IMR-90 (cell line): ENCODE measurements around the gene POMT1. TPM values are rescaled to one million over a fixed set of nuclear protein-coding genes. Genes with fewer than 3 reads are reported as not detected.

Experiments used
- ATAC-seq: fragments of 200-7000 bp; cut with Tn5 transposase; 2 replicates; pipeline ENCODE4 v1.9.1; 2020; ENCODE audit warnings: low read depth, mild to moderate bottlenecking, moderate library complexity
- BruUV-seq: library from RNA; stranded (reverse); fragments of 400-500 nt; replicated peaks from 2 replicates; lab custom pipeline; 2021; lab: Mats Ljungman, UMichigan
- CTCF ChIA-PET: fragments of 300-600 bp; formaldehyde crosslinking; extraction: SDS; loops from one replicate; lab custom pipeline; 2021; ENCODE audit warnings: antibody characterized with exemption; lab: Yijun Ruan, JAX
- POLR2A ChIA-PET: fragments of 300-600 bp; sonication (Branson Sonifier 250); formaldehyde crosslinking; loops from one replicate; lab custom pipeline; 2022; ENCODE audit warnings: antibody characterized with exemption; ENCODE audit not compliant: unreplicated experiment; lab: Charles Lee
- DNase-seq: peaks from one replicate; pipeline ENCODE4 v3.0.0; 2013
- H2AFZ ChIP-seq: replicated peaks from 2 replicates; pipeline ENCODE3; 2013; ENCODE audit warnings: low read length, mild to moderate bottlenecking; ENCODE audit not compliant: poor library complexity
- H2AK5ac ChIP-seq: 2 replicates; pipeline ENCODE4 v1.6.1; 2013; ENCODE audit warnings: low read depth, low read length, inconsistent platforms
- H2AK9ac ChIP-seq: replicated peaks from 2 replicates; pipeline ENCODE3; 2013; ENCODE audit warnings: mild to moderate bottlenecking, low read depth, low read length, moderate library complexity; ENCODE audit not compliant: poor library complexity
- H2BK120ac ChIP-seq: 2 replicates; pipeline ENCODE4 v1.6.1; 2013; ENCODE audit warnings: low read depth, low read length, inconsistent platforms
- H2BK15ac ChIP-seq: 3 replicates; pipeline ENCODE4 v1.6.1; 2013; ENCODE audit warnings: low read depth, low read length, inconsistent platforms
- H2BK20ac ChIP-seq: 2 replicates; pipeline ENCODE4 v1.6.1; 2013; ENCODE audit warnings: low read depth, mild to moderate bottlenecking, inconsistent platforms, low read length, moderate library complexity
- H2BK5ac ChIP-seq: 2 replicates; pipeline ENCODE4 v1.6.1; 2013; ENCODE audit warnings: mild to moderate bottlenecking, low read depth, low read length, inconsistent platforms; ENCODE audit not compliant: poor library complexity, severe bottlenecking
- H3K14ac ChIP-seq: replicated peaks from 2 replicates; pipeline ENCODE4 v1.6.1; 2013; ENCODE audit warnings: low read depth, low read length, inconsistent platforms
- H3K18ac ChIP-seq: 2 replicates; pipeline ENCODE4 v1.6.1; 2013; ENCODE audit warnings: low read depth, low read length, control low read depth
- H3K23ac ChIP-seq: 2 replicates; pipeline ENCODE4 v1.6.1; 2013; ENCODE audit warnings: low read depth, low read length, inconsistent platforms
- H3K27ac ChIP-seq: 2 replicates; pipeline ENCODE4 v1.5.1; 2013; ENCODE audit warnings: mild to moderate bottlenecking, control low read depth, low read length; ENCODE audit not compliant: insufficient read depth
- H3K27me3 ChIP-seq: 2 replicates; pipeline ENCODE4 v1.6.1; 2013; ENCODE audit warnings: low read length; ENCODE audit not compliant: control insufficient read depth, insufficient read depth
- H3K36me3 ChIP-seq: 2 replicates; pipeline ENCODE4 v1.6.1; 2013; ENCODE audit warnings: low read length, mixed read lengths; ENCODE audit not compliant: control insufficient read depth, insufficient read depth
- H3K4ac ChIP-seq: 2 replicates; pipeline ENCODE4 v1.6.1; 2013; ENCODE audit warnings: low read depth, low read length, inconsistent platforms
- H3K4me1 ChIP-seq: 2 replicates; pipeline ENCODE4 v1.6.1; 2013; ENCODE audit warnings: low read length, mixed read lengths; ENCODE audit not compliant: control insufficient read depth, insufficient read depth
- H3K4me2 ChIP-seq: 2 replicates; pipeline ENCODE4 v1.6.1; 2013; ENCODE audit warnings: low read depth, mild to moderate bottlenecking, control low read depth, low read length, moderate library complexity
- H3K4me3 ChIP-seq: 2 replicates; pipeline ENCODE4 v1.5.1; 2013; ENCODE audit warnings: low read depth, mild to moderate bottlenecking, control low read depth, low read length, moderate library complexity; ENCODE audit not compliant: insufficient read depth
- H3K56ac ChIP-seq: 2 replicates; pipeline ENCODE4 v1.6.1; 2013; ENCODE audit warnings: low read length, inconsistent platforms; ENCODE audit not compliant: insufficient read depth; ENCODE audit errors: extremely low read depth
- H3K79me1 ChIP-seq, 2 experiments: 2 replicates each; pipeline ENCODE4 v1.6.1; 2013; ENCODE audit warnings: low read length in 2 of 2, inconsistent platforms in 1 of 2, low read depth in 1 of 2
- H3K9ac ChIP-seq: 2 replicates; pipeline ENCODE4 v1.6.1; 2013; ENCODE audit warnings: low read depth, low read length, control low read depth
- H3K9me1 ChIP-seq: 2 replicates; pipeline ENCODE4 v1.6.1; 2013; ENCODE audit warnings: low read length, inconsistent platforms; ENCODE audit not compliant: insufficient read depth
- H3K9me3 ChIP-seq: 2 replicates; pipeline ENCODE4 v1.6.1; 2013; ENCODE audit warnings: low read length; ENCODE audit not compliant: control insufficient read depth, insufficient read depth
- H4K20me1 ChIP-seq: 2 replicates; pipeline ENCODE4 v1.6.1; 2013; ENCODE audit warnings: low read length, inconsistent platforms; ENCODE audit not compliant: insufficient read depth
- H4K5ac ChIP-seq: 2 replicates; pipeline ENCODE4 v1.6.1; 2013; ENCODE audit warnings: mild to moderate bottlenecking, low read depth, low read length, control low read depth
- H4K8ac ChIP-seq, 2 experiments: 2 replicates each; pipeline ENCODE4 v1.6.1; 2013; ENCODE audit warnings: low read depth in 2 of 2, low read length in 2 of 2, control low read depth in 1 of 2, inconsistent platforms in 1 of 2
- H4K91ac ChIP-seq: 2 replicates; pipeline ENCODE4 v1.6.1; 2013; ENCODE audit warnings: low read depth, low read length, inconsistent platforms; ENCODE audit not compliant: insufficient read depth
- BHLHE40 ChIP-seq: fragments of 150-350 bp; IDR thresholded peaks from 2 replicates; pipeline ENCODE4 v1.6.1; 2016; ENCODE audit warnings: mild to moderate bottlenecking, low read depth, low read length
- CEBPB ChIP-seq: IDR thresholded peaks from 2 replicates; pipeline ENCODE4 v1.6.1; 2012; ENCODE audit warnings: low read depth, low read length, improper control_type of control experiment
- MXI1 ChIP-seq: IDR thresholded peaks from 2 replicates; pipeline ENCODE4 v1.6.1; 2012; ENCODE audit warnings: low read depth, mild to moderate bottlenecking, low read length, moderate library complexity, borderline replicate concordance
- NFE2L2 ChIP-seq: fragments of 150-350 bp; IDR thresholded peaks from 2 replicates; pipeline ENCODE4 v1.6.1; 2016; ENCODE audit warnings: low read depth, mild to moderate bottlenecking, low read length
- RAD21 ChIP-seq: IDR thresholded peaks from 2 replicates; pipeline ENCODE4 v1.6.1; 2012; ENCODE audit warnings: low read length, improper control_type of control experiment
- RFX5 ChIP-seq: IDR thresholded peaks from 2 replicates; pipeline ENCODE4 v1.8.0; 2012; ENCODE audit warnings: low read depth, mild to moderate bottlenecking, low read length, moderate library complexity
- SMC3 ChIP-seq: fragments of 150-350 bp; IDR thresholded peaks from 2 replicates; pipeline ENCODE4 v1.6.1; 2016; ENCODE audit warnings: low read depth, mild to moderate bottlenecking, antibody characterized with exemption, low read length, moderate library complexity
- WGBS, 2 experiments: methylation state at CpG; one replicate each; pipeline versions ENCODE4 v1.1.5 to v1.1.7; 2013; ENCODE audit warnings: missing lambda C conversion rate in 2 of 2; ENCODE audit not compliant: insufficient read length in 1 of 2; ENCODE audit errors: extremely low coverage in 2 of 2; 5-methylcytosine and 5-hydroxymethylcytosine counted together
- dilution Hi-C: fragments of 300-500 bp; cut with HindIII; formaldehyde crosslinking; loops from one replicate; pipeline ENCODE4 v1.14.3; 2018; ENCODE audit warnings: low sequenced_read_pairs; ENCODE audit not compliant: unreplicated experiment
- in situ Hi-C: fragments of 300-500 bp; cut with MboI; formaldehyde crosslinking; loops from 3 replicates; pipeline ENCODE4 v1.14.3; 2019; ENCODE audit warnings: low sequenced_read_pairs, inconsistent platforms, mixed read lengths
- intact Hi-C: fragments of 100-400 bp; cut with micrococcal nuclease; formaldehyde crosslinking; loops from 2 replicates; pipeline ENCODE4 v1.10.0; 2022
- polyA plus RNA-seq, 3 experiments: library from polyadenylated mRNA; depleted of rRNA; stranded (reverse); fragments of >200 nt; gene quantifications; 2 replicates each; pipeline ENCODE4 v1.2.3, GENCODE V29; 2012; ENCODE audit warnings: low replicate concordance in 1 of 3
- total RNA-seq: library from RNA; depleted of rRNA; stranded (reverse); fragments of >200 nt; gene quantifications from 2 replicates; pipeline ENCODE4 v1.2.3, GENCODE V29; 2012
- TF ChIP-seq, protein P1 (sequence below): fragments of 150-350 bp; IDR thresholded peaks from 2 replicates; pipeline ENCODE4 v1.6.1; 2016; ENCODE audit warnings: low read depth, mild to moderate bottlenecking, low read length, moderate library complexity, borderline replicate concordance
- TF ChIP-seq, protein P2 (sequence below): conservative IDR thresholded peaks from 2 replicates; pipeline ENCODE4 v1.5.1; 2012; ENCODE audit warnings: mild to moderate bottlenecking, low read depth, low read length, improper control_type of control experiment
- TF ChIP-seq, protein P3 (sequence below): fragments of 150-350 bp; IDR thresholded peaks from 2 replicates; pipeline ENCODE4 v1.6.1; 2017; ENCODE audit warnings: mild to moderate bottlenecking, antibody characterized with exemption, low read length, low read depth

POMT1 gene
- total and polyA plus RNA-seq, 2 of the 4 experiments (the other 2 are of a cell fraction), result 24.2 to 36.5 TPM

DNA sequence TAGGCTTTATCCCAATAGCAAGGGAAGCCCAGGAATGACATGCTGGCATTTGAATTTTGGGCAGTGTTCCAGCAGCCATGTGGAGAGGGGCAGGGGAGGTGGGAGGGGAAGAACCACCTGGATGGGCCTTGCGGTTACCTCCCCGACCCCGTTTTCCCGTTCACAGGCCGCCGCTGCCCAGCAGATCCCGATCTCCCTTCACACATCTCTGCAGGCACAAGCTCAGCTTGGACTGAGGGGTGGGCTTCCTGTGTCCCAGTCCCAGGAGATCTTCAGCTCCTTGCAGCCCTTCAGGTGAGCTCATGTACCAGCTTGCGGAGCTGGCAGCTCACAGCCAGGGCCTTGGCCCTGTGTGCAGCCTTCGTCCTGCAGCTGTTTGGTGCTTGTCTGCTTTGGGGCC is 15.7 kb upstream of the POMT1 start:
- BruUV-seq, result no TSS peak

More for the DNA sequence above, 15.7 kb upstream of the POMT1 start:
- CTCF ChIA-PET, result no interaction called here
- Histone ChIP-seq H2AK9ac (no peak overlapping the region), H3K36me3 (peaks cover 95% of the 10 kb centered on the region), H3K18ac (no peak overlapping the region), H2BK20ac (no peak overlapping the region), H3K4me1 (no peaks in the 10 kb centered on the region), H3K23ac (no peak overlapping the region), H3K27me3 (no peaks in the 10 kb centered on the region), H2AFZ (no peak overlapping the region), H4K91ac (no peak overlapping the region), H3K4ac (no peak overlapping the region), H3K4me2 (no peak overlapping the region), H3K9me3 (no peaks in the 10 kb centered on the region), H3K56ac (no peak overlapping the region), H2AK5ac (no peak overlapping the region), H4K8ac (no peak overlapping the region), H3K27ac (no peak overlapping the region), H3K9me1 (no peaks in the 10 kb centered on the region), H3K4me3 (no peak overlapping the region), H3K79me1 (peaks cover 25 to 53% of the 10 kb centered on the region in 2 experiments; a peak in 3 of 4 replicates), H3K14ac (no peak overlapping the region), H2BK120ac (no peak overlapping the region), H4K20me1 (peaks cover 16% of the 10 kb centered on the region), H2BK15ac (no peak overlapping the region), H3K9ac (no peak overlapping the region), H4K5ac (no peak overlapping the region), H2BK5ac (no peak overlapping the region)
- dilution Hi-C loops, result no loop called here
- TF ChIP-seq, protein P1, sequence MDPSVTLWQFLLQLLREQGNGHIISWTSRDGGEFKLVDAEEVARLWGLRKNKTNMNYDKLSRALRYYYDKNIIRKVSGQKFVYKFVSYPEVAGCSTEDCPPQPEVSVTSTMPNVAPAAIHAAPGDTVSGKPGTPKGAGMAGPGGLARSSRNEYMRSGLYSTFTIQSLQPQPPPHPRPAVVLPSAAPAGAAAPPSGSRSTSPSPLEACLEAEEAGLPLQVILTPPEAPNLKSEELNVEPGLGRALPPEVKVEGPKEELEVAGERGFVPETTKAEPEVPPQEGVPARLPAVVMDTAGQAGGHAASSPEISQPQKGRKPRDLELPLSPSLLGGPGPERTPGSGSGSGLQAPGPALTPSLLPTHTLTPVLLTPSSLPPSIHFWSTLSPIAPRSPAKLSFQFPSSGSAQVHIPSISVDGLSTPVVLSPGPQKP, result no peak
- TF ChIP-seq RFX5, result no peak
- TF ChIP-seq, protein P2, sequence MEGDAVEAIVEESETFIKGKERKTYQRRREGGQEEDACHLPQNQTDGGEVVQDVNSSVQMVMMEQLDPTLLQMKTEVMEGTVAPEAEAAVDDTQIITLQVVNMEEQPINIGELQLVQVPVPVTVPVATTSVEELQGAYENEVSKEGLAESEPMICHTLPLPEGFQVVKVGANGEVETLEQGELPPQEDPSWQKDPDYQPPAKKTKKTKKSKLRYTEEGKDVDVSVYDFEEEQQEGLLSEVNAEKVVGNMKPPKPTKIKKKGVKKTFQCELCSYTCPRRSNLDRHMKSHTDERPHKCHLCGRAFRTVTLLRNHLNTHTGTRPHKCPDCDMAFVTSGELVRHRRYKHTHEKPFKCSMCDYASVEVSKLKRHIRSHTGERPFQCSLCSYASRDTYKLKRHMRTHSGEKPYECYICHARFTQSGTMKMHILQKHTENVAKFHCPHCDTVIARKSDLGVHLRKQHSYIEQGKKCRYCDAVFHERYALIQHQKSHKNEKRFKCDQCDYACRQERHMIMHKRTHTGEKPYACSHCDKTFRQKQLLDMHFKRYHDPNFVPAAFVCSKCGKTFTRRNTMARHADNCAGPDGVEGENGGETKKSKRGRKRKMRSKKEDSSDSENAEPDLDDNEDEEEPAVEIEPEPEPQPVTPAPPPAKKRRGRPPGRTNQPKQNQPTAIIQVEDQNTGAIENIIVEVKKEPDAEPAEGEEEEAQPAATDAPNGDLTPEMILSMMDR, result no peak
- TF ChIP-seq BHLHE40, result no peak
- no peak for TF ChIP-seq CEBPB
- TF ChIP-seq NFE2L2, result no peak
- no peak for TF ChIP-seq SMC3
- TF ChIP-seq MXI1, result no peak
- TF ChIP-seq, protein P3, sequence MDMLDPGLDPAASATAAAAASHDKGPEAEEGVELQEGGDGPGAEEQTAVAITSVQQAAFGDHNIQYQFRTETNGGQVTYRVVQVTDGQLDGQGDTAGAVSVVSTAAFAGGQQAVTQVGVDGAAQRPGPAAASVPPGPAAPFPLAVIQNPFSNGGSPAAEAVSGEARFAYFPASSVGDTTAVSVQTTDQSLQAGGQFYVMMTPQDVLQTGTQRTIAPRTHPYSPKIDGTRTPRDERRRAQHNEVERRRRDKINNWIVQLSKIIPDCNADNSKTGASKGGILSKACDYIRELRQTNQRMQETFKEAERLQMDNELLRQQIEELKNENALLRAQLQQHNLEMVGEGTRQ, result no peak
- no peak for TF ChIP-seq RAD21
- ATAC-seq (no peak), DNase-seq (no peak)
- no CpG with 5 or more reads among the region's 9 CpGs for WGBS, 2 experiments
- in situ Hi-C loops, result no loop called here
- POLR2A ChIA-PET, result no interaction called here
- intact Hi-C loops, result no loop called here
